HG03064 (cell line): ENCODE results near the gene PRKAG2.
"Not testable (repeated sequence)": the region's sequence is repeated elsewhere in the genome, so short reads cannot be mapped to it uniquely, and the experiment has no call there.

Experiments used
- ATAC-seq: cut with Tn5 transposase; IDR thresholded peaks from one replicate; pipeline ENCODE4 v1.9.1; 2021; ENCODE audit warnings: low read depth; ENCODE audit not compliant: unreplicated experiment

Gene PRKAG2

DNA sequence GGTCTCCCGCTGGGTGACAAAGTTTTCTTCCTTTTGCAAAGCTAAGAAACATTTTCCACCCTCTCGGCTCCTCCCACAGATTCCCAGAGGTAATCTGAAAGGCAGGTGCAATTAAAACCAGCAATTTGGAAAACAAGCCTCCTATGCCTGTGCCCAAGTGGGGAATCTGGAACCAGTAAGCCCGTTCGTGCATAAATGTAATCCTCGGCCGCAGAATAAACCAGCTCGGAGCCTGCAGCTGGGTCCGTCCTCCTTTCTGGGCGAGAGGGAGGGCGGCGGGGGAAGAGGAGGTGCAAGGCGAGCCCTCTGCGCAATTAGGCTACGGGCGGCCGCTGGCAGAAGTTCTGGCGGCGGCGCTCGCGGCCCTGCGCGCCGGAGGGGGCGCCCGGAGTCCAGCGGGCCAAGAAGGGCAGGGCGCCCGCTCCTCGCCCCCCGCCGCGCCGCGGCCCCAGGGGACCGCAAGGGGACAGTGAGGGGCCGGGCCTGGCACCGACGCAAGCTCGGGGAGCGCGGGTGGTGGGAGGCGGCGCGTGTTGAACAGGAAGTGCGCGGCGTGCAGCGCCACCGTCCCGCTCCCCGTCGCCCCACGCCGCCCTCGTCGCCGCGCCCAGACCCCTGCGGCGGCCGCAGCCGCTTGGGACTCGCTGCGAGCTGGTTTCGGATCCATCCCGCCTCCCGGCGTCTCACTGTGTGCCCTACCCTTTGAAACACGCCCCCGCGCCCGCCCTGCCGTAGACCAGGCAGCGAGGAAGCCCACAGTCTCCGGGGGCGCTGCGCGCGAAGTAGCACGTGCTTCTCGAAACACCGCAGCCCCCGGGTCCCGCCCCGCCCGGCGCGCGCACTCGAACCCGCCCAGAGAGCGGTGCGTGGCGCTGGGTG is at the start of gene PRKAG2:
Gene PRKAG2 (minus strand): TSS at position 217 of the 879 bp plus-strand sequence. CDS start 495 bp downstream, outside the sequence.
- peak; percentile 46 for ATAC-seq

DNA sequence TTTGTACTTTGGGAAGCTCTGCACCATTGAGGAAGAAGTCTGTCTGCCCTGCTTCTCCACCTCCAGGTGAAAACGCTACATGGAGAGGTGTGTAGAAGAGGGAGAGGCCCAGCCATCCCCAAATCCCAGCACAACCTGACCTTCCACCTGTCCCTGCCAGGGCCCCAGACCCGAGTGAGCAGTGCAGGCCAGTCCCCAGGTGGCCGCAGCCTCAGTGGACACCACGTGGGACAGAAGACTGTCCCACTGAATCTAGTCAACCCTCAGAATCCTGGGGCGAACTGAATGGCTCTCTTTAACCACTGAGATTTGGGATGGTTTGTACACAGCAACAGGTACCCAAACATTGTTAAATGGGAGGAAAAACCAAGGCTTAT is 49.4 kb upstream of the PRKAG2 start:
- ATAC-seq: no peak

DNA sequence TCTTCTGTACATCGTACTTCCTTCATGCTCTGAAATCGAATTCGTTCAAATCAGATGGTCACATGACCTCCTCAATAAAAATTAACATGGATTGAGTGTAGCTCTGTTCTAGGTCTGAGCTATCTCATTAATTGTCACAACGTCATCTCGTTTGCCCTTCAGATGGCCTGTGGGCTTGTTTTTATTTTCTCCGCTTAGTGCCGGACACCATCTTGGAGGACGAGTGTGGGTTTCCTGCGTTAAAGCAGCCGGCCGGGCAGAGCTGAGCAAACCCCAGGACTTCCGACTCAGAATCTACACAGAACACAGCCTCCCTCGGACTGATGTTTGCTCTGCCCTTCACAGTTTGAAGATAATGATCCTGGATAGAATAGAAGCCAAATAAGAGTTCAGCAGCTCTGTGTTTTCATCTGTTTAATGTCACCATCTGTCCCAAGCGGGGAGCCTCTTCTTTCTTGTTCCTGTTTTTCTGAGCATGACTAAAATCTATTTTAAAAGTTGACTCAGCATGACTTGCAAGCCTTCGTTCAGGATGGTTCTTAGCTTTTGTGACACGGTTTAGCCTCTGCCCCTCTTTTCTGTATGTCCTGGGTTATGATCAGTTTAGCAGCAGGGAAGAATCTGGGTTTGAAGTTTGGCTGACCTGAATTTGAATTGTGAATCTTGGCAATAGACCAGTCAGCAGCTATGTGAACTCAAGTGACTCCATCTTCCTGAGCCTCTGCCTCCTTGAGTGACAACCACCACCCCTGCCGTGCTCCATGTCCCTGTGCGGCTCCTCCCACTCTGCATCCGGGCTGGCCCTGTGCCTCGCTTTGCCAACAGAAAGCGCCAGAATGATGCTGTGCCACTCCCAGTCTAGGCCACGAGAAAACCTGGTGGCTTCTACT is 48.8 kb upstream of the PRKAG2 start:
- ATAC-seq: no peak

DNA sequence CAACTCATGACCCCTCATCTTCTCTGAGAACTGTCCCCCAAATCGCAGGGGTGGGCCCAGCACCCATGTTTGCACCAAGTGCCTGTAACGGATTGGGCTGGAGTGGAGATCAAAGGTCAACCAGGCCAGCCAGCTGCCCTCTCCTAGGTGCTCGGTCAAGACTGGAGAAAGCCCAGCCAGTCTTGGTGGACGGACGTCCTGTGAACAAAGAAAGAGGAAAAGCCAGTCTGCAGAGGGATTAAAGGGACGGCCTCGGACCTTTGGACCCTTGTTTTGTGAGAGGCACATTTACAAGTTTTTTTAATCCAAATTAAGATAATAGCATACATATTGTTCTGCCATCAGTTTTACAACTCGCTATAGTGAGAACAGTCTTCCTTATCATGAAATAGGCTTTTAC is 47.6 kb upstream of the PRKAG2 start:
- ATAC-seq: no peak

DNA sequence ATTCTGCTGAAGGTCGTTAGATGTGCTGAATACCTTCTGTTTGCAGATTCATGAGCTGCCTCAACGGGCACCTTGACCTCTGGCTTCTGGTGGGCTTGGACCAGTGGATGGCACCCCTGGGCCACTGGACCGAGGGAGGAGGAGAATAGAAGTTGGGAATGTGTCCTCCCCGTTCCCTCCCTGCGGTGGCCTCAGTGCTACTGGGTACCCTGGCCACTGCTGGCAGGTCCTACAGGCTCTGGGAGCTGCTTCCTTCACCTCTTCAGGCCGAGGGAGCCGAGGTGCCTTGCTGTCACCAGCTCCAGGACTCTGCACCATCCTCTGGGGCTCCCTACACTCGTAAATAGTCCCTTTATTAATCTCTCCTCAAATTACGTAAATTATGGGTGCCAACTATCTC is 47.1 kb upstream of the PRKAG2 start:
- no peak for ATAC-seq

DNA sequence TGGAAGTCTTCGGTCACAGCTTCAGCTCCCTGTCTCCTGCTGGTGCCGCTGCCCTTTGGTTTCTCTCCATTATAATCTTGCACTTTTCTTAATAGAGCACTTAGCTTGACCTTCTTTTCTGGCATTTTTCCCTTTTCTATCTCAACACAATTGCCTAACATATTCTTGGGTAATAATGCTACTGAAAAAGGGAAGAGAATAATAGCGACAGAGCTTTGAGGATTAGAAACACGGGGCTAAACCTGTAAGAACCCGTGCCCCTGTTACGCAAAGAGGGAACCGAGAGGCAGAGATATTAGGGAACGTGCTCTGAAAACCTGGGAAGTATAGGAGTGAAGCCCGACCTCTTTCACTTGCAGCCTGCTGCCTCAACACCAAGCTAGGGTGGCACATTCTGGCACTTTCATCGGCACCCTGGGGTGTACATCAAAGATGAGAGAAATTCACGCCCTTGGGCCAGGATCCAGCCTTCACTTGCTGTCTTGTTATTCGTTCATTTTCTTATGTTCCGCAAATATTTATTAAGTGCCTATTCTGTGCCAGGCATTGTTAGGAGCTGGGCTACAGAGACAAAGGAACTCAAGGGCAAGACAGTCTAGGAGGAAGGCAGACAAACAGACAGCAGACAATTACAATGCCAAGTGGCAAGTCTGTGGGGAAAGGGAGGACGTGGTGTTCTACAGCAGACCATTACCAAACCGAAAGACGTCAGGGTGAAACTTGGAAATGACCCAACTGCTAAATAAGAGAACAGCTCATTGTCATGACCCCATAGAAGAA is 46.4 kb upstream of the PRKAG2 start:
- no peak for ATAC-seq

DNA sequence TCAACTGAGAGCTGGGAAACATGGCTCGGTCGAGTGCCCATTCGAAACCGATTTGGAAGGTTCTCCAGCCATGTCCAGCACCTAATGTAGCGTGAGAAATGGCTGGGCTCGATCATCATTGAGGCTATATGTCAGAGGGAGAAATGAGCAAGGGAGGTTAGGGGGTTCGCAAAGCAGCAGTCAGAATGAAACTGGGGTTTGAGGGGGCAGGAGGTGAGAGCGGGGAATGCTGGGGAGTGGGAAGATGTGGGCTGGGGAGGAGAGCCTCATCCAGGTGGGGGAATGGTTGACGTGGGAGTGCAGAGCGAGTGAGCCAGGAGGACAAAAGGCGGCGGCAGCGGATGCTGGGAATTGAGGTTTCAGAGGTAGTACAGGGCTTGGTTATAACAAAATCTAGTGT is 44.5 kb upstream of the PRKAG2 start:
- ATAC-seq: no peak

DNA sequence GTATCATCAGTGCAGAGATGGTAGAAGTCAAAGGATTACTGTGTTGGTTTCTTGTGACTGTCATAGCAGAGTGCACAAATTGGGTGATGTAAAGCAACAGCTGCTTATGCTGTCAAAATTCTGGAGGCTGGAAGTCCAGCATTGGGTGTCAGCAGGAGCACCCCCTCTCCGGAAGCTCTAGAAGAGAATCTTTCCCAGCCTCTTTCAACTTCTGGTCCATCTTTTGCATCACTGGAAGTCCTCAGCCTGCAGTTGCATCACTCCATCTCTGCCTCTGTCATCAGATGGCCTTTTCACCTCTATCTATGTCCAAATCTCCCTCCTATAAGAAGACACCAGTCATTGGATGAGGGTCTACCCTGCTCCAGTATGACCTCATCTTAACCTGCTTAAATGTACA is 43.6 kb upstream of the PRKAG2 start:
- ATAC-seq: no peak

DNA sequence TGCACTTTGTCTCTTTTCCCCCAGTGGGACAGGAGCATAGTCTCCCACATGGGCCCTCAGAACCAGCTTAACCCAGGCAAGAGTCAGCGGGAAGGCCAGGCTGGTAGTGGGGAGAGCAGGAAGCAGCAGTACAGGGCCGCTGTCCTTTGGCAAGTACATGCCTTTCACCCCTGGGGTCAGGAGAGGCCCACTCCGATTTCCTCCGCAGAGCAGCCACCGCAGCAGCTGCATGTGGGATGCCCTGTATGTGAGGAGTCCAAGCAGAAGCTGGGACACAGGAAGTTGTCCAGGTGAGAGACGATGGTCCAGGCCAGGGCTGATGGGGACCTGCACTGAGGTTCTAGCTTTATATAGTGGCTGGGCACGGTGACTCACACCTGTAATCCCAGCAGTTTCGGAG is 42.7 kb upstream of the PRKAG2 start:
- ATAC-seq: no peak

DNA sequence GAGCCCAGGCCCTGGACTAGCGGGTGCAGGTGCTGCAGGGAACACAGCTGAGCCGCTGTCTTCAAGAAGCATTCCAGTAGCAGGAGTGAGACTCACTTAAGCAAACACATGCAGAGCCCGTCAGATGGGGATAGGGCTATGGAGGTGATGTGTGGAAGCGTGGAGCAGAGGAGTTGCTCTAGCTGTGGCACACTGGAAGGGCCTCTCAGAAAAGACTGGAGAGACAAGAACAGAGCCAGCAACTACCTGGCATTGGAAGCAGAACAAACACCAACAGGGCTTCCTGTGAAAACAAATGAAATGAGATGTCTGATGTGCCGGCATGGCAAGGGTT is 41.6 kb upstream of the PRKAG2 start:
- ATAC-seq: no peak

DNA sequence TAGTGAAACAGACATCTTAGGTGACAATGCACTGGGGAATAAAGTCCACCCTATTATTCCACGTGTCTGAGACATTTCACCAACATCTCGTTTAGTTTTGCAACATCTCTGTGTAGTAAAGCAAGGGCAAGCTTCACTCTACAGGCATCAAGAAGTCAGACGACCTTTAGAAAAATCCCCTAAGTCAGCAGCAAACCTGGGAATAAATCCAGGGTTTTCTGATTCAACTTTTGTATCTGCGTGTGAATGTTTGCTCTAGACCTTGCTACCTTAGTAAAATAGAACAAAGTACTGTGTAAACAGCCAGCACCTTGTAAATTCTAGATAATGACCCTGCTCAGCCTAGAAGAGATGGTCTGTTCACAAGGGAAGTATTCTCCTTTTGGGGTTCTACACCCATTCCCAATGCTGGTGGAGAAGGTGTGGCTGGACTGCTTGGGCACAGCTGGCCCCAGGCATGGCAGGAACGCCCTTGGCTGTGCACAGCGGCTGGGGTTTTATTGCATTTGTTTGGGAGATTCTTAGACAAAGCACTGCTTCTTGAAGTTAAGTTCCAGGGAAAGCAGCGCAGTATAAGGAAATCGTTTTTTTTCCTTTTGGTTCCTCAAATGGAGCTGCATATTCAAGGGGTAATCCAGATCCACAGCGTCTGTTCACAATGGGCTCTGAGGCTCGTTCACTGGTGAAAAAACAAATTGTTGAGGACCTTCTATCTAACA is 41.0 kb upstream of the PRKAG2 start:
- ATAC-seq: no peak

DNA sequence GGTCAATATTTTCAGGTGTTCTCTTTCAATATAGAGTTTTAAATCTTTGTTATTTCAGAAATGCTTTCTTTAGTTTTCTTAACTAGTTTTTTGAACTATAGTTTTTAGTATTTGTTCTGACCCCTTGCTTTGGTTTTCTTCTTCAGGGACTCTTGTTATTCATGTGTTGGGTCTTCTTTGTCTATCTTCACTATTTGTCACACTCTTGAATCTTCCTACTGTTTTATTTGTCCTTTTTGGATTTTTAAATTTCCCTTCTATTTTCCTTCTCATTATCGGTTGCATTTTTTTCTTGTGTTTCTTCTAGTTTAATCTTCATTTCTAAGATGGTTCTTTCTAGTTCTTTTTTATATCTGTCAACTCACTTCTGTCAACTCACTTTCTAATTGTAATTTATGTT is 37.1 kb upstream of the PRKAG2 start:
- ATAC-seq: no peak

DNA sequence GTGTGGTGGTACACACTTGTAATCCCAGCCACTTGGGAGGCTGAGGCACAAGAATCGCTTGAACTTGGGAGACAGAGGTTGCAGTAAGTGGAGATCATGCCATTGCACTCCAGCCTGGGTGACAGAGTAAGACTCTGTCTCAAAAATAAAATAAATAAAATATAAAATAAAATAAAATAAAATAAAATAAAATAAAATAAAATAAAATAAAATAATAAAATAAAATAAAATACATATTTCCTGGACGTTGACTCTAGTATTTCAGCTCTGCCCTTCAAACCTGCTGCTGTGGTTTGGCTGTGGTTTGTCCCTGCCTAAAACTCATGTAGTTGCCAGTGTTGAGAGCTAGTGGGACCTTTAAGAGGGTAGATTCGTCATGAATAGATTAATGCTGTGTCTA is 33.7 kb upstream of the PRKAG2 start:
- not testable (repeated sequence) for ATAC-seq

DNA sequence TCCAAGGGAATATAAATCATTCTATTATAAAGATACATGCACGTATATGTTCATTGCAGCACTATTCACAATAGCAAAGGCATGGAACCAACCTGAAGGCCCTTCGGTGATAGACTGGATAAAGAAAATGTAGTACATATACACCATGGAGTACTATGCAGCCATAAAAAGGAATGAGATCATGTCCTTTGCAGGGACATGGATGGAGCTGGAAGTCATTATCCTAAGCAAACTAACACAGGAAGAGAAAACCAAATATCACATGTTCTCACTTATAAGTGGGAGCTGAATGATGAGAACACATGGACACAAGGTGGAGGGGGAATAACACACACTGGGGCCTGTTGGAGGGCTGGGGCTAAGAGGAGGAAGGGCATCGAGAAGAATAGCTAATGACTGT is 30.2 kb upstream of the PRKAG2 start:
- not testable (repeated sequence) for ATAC-seq

DNA sequence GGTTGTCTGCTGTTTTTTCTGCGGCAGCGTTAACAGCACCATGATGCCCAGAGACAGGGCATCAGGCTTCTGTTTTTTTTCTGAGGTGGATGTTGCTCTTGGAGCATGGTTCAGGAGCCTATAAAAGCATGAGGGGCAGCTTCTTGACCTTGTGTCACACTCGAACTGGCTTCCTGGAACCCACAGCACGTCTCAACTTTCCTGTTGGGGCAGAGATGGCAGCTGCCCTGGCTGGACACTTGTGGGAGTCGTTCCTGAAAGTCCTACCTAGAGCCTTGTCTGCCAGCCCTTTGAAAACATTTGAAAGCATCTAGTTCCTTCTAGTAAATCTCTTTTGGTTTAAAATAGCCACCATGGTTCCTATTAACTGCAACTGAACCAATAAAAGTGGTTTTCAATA is 28.9 kb upstream of the PRKAG2 start:
- no peak for ATAC-seq

DNA sequence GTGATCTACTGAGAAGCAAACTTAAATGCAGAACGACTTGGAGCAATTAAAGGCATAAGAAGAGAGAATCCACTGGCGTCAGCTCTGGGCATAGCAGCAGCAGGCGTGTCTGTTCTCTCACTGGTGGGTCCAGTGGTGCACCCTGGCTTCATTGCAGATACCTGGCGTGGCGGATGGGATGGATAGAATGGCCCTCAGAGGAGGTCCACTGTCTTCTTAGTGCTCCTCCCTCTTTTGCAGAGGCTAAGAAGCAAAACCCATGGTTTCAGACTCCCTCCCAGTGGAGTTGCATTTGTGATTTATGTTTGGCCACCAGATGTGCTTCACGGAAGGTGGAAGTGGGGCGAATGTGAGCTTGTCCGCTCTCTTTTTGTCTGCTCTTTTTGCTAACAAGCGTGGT is 28.4 kb upstream of the PRKAG2 start:
- no peak for ATAC-seq

DNA sequence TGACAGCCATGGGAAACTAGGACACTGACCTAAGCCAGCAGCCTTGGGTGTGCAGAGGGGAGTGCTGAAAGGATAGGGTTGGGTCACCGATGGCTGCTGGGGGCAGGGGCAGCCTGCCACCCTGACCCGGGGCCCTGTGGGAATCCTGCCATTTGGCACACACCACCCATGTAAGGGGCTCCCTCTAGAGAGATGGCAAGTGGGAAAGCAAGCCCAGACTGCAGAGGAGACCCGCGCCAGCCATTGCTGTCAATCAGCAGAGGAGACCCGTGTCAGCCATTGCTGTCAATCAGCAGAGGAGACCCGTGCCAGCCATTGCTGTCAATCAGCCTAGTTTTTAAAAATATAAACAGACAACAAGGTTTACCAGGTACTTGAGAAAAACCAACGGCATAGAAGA is 27.4 kb upstream of the PRKAG2 start:
- no peak for ATAC-seq

DNA sequence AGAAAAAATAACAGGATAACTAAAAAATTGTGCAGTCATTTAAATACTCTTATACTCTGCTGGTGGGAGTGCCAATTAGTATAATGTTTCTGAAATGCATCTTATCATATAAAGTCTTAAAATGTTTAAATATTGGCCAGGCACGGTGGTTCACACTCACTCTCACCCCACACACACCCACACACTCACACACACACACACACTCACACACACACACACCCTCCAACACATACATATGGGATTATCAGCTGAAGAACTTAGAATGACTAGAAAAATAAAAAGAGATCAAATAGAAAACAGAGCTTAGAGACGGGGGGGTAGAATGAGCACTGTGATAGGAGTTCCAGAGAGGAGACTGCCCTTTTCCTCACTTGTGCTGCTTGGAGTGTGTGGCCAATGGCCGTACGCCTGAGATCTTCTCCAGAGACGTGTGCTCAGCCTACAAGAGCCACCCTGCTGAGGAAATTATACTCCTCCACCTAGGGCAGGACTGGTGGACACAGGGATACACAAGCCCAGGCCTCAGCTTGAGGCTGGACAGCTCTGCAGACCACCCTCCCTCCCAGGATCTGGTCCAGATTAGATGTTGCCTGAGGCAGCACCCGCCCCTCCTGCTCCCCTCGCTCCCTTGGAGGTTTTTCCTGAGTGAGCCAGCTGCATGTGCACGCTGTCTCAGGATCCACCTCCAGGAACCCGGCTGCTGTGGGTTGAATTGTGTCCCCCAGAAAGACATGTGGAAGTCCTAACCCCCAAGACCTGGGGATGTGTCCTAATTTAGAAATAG is 26.5 kb upstream of the PRKAG2 start:
- ATAC-seq: no peak

DNA sequence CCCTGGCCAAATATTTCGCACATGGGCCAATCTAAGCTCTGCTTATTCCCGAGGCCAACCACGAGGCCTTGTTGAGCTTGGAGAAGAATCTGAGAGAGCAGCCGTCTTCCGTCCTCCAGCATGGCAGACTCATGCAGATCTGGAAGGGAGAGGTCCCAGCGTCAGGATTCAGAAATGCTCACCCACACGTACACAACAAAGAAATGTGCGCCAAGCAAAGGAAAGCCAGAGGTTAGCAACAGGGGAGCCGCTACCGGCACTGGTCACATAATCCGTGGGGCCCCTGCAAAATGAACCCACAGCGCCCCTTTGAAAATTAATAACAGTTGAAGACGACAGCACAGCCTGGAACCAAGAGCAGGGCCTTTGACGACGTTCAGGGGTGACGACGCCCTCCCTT is 25.4 kb upstream of the PRKAG2 start:
- ATAC-seq: no peak

DNA sequence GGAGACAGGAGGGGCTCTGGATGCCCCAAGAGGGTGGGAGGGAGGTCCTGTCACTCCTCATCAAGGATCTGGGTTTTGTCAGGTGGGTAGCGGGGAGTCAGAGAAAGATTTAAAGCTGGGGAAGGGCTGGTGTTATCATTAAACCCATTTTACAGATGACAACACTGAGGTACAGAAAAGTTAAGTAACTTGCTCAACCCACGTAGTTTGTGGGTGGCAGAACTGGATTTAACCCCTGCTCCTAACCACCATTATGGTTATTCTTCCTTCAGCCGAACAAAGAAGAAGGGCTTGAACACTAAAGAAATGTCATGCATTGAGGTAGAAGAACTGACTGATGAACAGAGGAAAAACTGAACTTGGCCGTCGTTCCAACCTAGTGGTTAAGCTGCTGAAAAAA is 24.9 kb upstream of the PRKAG2 start:
- no peak for ATAC-seq
